Spleen (tissue), 11 donors: ENCODE data around the gene CD53. TPM values are rescaled to one million over a fixed set of nuclear protein-coding genes. Genes with fewer than 3 reads are reported as not detected.

ENCODE experiments used
- DNase-seq: peaks from one replicate; pipeline ENCODE4 v3.0.0-alpha.2; 2020
- H3K27ac ChIP-seq, 8 donors: fragments of 200-600 bp; sonication (generic) in 7 of 8; 1 replicate in 4 of 8; 2 replicates in 4 of 8; pipeline versions ENCODE4 v1.5.0 to v1.8.0; 2016 to 2021; ENCODE audit warnings: inconsistent platforms in 4 of 8, mild to moderate bottlenecking in 4 of 8, moderate library complexity in 1 of 8
- H3K27me3 ChIP-seq, 7 donors: fragments of 200-600 bp; sonication (generic) in 6 of 7; replicated peaks in 1 of 7; 1 replicate in 4 of 7; 2 replicates in 3 of 7; pipeline versions ENCODE4 v1.5.0 to v1.8.0; 2016 to 2021; ENCODE audit warnings: inconsistent platforms in 3 of 7, mild to moderate bottlenecking in 1 of 7
- H3K36me3 ChIP-seq, 6 donors: fragments of 200-600 bp; sonication (generic) in 5 of 6; 1 replicate in 4 of 6; 2 replicates in 2 of 6; pipeline versions ENCODE4 v1.5.0 to v1.8.0; 2016 to 2021; ENCODE audit warnings: inconsistent platforms in 2 of 6
- H3K4me1 ChIP-seq, 6 donors: fragments of 200-600 bp; sonication (generic) in 5 of 6; 1 replicate in 3 of 6; 2 replicates in 3 of 6; pipeline versions ENCODE4 v1.5.0 to v1.8.0; 2016 to 2021; ENCODE audit warnings: inconsistent platforms in 3 of 6
- H3K4me3 ChIP-seq, 8 donors: fragments of 200-600 bp; sonication (generic) in 7 of 8; 1 replicate in 4 of 8; 2 replicates in 4 of 8; pipeline versions ENCODE4 v1.5.0 to v1.8.0; 2016 to 2021; ENCODE audit warnings: inconsistent platforms in 4 of 8, mild to moderate bottlenecking in 4 of 8, moderate library complexity in 2 of 8
- H3K9me3 ChIP-seq, 8 donors: fragments of 200-600 bp; sonication (generic) in 7 of 8; 1 replicate in 4 of 8; 2 replicates in 4 of 8; pipeline versions ENCODE4 v1.5.0 to v1.8.0; 2016 to 2021; ENCODE audit warnings: inconsistent platforms in 4 of 8
- POLR2A ChIP-seq, 3 donors: fragments of 450-650 bp; IDR thresholded peaks; one replicate each; pipeline ENCODE4 v1.5.1; 2017; ENCODE audit warnings: antibody characterized with exemption in 3 of 3, mild to moderate bottlenecking in 1 of 3
- POLR2AphosphoS5 ChIP-seq, 3 donors: sonication (generic); formaldehyde crosslinking; IDR thresholded peaks; one replicate each; pipeline ENCODE4 v1.5.1; 2017; ENCODE audit warnings: antibody characterized with exemption in 3 of 3
- WGBS, 5 donors: extraction: QIAGEN DNeasy Blood & Tissue Kit in 3 of 5; methylation state at CpG; one replicate each; pipeline versions ENCODE4 v1.1.5 to v1.1.7; 2013 to 2018; 5-methylcytosine and 5-hydroxymethylcytosine counted together
- intact Hi-C: fragments of 100-400 bp; cut with DNase I; formaldehyde crosslinking; loops from one replicate; pipeline ENCODE4 v1.15.0; 2023; ENCODE audit warnings: low total_unique reads
- polyA plus RNA-seq, 3 donors: library from polyadenylated mRNA; stranded (reverse); fragments of 200-250 nt; gene quantifications; one replicate each; pipeline ENCODE4 v1.2.1, GENCODE V29; 2013
- total RNA-seq, 7 donors: library from RNA; depleted of rRNA in 3 of 7; stranded (reverse); fragments of >200 nt in 3 of 7; fragmentation: NEBNext Ultra II Directional in 4 of 7; extraction: Animal tissue kit (Norgen Biotek cat#: 25700) in 4 of 7; gene quantifications; one replicate each; pipeline versions ENCODE4 v1.1.0 to v1.2.1, GENCODE V29; 2016 to 2021
- TF ChIP-seq, protein P1 (sequence below), 11 experiments: fragments of 200-600 bp in 7 of 11; fragments of 450-650 bp in 4 of 11; sonication (generic) in 4 of 11; IDR thresholded peaks in 8 of 11; conservative IDR thresholded peaks in 3 of 11; 1 replicate in 7 of 11; 2 replicates in 4 of 11; pipeline versions ENCODE4 v1.4.0 to v1.8.0; 2016 to 2021; ENCODE audit warnings: antibody characterized with exemption in 11 of 11, inconsistent platforms in 4 of 11, mild to moderate bottlenecking in 1 of 11
- donor health status: healthy with polysubstance abuse.
- donor health status: DM: no; HTN: no; CAD: no; lungs with moderate emphysema.
- donor health status: DM: no; HTN: no; CAD: no.
- donor health status: Bipolar disorder and iron deficiency.
- donor health status: healthy.
- donor health status: DM: no; HTN: no; CAD: no.
- donor health status: DM: yes; HTN: yes; CAD: no.

CD53 gene
- total and polyA plus RNA-seq, 10 donors, result 352 to 651 (median 462) TPM

DNA sequence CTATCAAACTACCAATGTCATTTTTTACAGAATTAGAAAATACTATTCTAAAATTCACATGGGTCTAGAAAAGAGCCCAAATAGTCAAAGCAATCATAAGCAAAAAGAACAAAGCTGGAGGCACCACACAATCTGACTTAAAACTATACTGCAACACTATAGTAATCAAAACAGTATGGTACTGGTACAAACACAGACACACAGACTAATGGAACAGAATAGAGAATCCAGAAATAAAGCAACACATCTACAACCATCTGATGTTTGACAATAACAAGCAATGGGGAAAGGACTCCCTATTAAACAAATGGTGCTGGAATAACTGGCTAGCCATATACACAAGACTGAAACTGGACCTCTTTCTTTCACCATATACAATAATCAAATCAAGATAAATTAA lies 39.8 kb downstream of the CD53 start:
- Histone ChIP-seq H3K9me3 (peaks cover 0 to 74% (median 14%) of the 10 kb centered on the region in 8 donors), H3K27me3 (no peaks in the 10 kb centered on the region), H3K4me1 (peaks cover 0 to 8% (median 5%) of the 10 kb centered on the region in 6 donors), H3K4me3 (no peak overlapping the region), H3K27ac (no peak overlapping the region), H3K36me3 (no peaks in the 10 kb centered on the region)
- intact Hi-C loops, result no loop called here
- no peak for DNase-seq
- TF ChIP-seq POLR2AphosphoS5 (IDR thresholded peaks at IDR 0.05), result no peak
- TF ChIP-seq, protein P1, sequence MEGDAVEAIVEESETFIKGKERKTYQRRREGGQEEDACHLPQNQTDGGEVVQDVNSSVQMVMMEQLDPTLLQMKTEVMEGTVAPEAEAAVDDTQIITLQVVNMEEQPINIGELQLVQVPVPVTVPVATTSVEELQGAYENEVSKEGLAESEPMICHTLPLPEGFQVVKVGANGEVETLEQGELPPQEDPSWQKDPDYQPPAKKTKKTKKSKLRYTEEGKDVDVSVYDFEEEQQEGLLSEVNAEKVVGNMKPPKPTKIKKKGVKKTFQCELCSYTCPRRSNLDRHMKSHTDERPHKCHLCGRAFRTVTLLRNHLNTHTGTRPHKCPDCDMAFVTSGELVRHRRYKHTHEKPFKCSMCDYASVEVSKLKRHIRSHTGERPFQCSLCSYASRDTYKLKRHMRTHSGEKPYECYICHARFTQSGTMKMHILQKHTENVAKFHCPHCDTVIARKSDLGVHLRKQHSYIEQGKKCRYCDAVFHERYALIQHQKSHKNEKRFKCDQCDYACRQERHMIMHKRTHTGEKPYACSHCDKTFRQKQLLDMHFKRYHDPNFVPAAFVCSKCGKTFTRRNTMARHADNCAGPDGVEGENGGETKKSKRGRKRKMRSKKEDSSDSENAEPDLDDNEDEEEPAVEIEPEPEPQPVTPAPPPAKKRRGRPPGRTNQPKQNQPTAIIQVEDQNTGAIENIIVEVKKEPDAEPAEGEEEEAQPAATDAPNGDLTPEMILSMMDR (IDR thresholded peaks at IDR 0.05 in 8 of 11, conservative IDR thresholded peaks at IDR 0.05 in 3 of 11), result no peak

DNA sequence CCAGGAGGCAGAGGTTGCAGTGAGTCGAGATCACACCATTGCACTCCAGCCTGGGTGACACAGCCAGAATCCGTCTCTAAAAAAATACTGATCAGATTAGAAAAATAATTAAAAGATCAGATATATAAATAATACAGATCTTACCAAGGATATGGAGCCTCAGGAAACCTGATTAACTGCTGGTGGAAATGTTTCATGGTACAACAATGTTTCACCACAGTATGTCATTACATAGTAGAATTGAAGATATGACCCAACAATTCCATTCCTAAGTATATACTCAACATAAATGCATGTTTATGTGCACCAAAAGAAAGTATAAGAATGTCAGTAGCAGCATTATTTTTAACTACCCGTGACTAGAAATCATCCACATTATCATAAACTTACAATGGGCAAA lies 41.7 kb downstream of the CD53 start:
- H3K9me3 ChIP-seq, result peaks cover 0 to 58% (median 14%) of the 10 kb centered on the region in 8 donors
- DNase-seq, result no peak
- no peaks in the 10 kb centered on the region for H3K27me3 ChIP-seq
- intact Hi-C loops, result no loop called here
- H3K27ac ChIP-seq, result no peak overlapping the region
- H3K4me3 ChIP-seq, result no peak overlapping the region
- 90 to 99% (median 95%) methylated on average over 3 of the region's 3 CpGs for WGBS, 5 donors
- no peaks in the 10 kb centered on the region for H3K36me3 ChIP-seq
- TF ChIP-seq POLR2A (IDR thresholded peaks at IDR 0.05), result no peak
- no peak for TF ChIP-seq POLR2AphosphoS5 (IDR thresholded peaks at IDR 0.05)
- TF ChIP-seq, protein P1 (IDR thresholded peaks at IDR 0.05 in 8 of 11, conservative IDR thresholded peaks at IDR 0.05 in 3 of 11), result no peak
- peaks cover 0 to 8% (median 5%) of the 10 kb centered on the region in 6 donors for H3K4me1 ChIP-seq

DNA sequence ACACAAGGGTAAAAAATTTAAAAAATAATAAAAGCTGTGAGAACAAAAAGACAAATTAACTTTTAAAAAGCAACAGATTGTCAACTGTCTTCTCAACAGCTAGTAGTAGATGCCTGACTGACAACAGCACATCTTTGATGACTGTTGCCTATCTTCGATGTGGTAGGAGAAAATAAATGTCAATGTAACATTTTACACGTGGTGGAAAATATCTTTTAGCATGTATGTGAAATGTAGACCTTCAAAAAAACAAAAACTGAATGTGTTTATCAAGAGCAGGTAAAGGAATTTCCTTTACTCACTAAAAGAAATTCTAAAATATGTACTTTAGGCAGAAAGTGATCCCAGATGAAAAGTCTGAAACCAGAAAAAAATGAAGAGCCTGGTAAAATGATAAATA lies 42.9 kb downstream of the CD53 start:
- Histone ChIP-seq H3K4me1 (peaks cover 0 to 8% (median 5%) of the 10 kb centered on the region in 6 donors), H3K27me3 (no peaks in the 10 kb centered on the region), H3K36me3 (no peaks in the 10 kb centered on the region), H3K27ac (no peak overlapping the region), H3K9me3 (peaks cover 0 to 47% (median 14%) of the 10 kb centered on the region in 8 donors), H3K4me3 (no peak overlapping the region)
- TF ChIP-seq, protein P1 (IDR thresholded peaks at IDR 0.05 in 8 of 11, conservative IDR thresholded peaks at IDR 0.05 in 3 of 11), result no peak
- TF ChIP-seq POLR2A (IDR thresholded peaks at IDR 0.05), result no peak
- no peak for TF ChIP-seq POLR2AphosphoS5 (IDR thresholded peaks at IDR 0.05)
- WGBS, 5 donors, result 71 to 79% (median 74%) methylated on average over 2 of the region's 2 CpGs
- intact Hi-C loops, result no loop called here
- no peak for DNase-seq

DNA sequence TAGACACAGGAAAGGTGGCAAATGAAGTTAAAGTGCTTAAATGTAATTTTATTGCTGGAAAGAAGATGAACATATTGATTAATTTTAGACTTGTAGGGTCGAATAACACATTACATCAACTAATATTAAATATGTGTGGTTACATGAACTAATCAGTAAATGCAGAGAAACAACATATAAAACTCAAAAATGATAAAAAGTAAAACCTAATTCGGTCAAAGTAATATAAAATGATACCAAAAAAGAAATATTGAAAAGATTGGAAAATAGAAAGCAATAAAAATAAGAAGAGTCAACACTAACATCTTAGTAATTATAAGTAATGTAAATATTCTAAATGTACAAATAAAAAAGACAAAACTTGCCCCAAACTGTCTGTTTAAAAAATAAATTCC lies 43.3 kb downstream of the CD53 start:
- Histone ChIP-seq H3K36me3 (no peaks in the 10 kb centered on the region), H3K27ac (no peak overlapping the region), H3K27me3 (no peaks in the 10 kb centered on the region), H3K4me3 (no peak overlapping the region), H3K4me1 (peaks cover 0 to 8% (median 5%) of the 10 kb centered on the region in 6 donors), H3K9me3 (peaks cover 0 to 42% (median 14%) of the 10 kb centered on the region in 8 donors)
- intact Hi-C loops, result no loop called here
- WGBS, 5 donors, result 81 to 92% (median 90%) methylated on average over 2 of the region's 2 CpGs
- DNase-seq, result no peak
- TF ChIP-seq POLR2AphosphoS5 (IDR thresholded peaks at IDR 0.05), result no peak
- no peak for TF ChIP-seq POLR2A (IDR thresholded peaks at IDR 0.05)
- TF ChIP-seq, protein P1 (IDR thresholded peaks at IDR 0.05 in 8 of 11, conservative IDR thresholded peaks at IDR 0.05 in 3 of 11), result no peak
